Measurements from ENCODE around the gene CDC42EP4. TPM values are rescaled to one million over a fixed set of nuclear protein-coding genes. Genes with fewer than 3 reads are reported as not detected.

Gene CDC42EP4
- total and polyA plus RNA-seq, 4 donors = 15.7 to 31.0 (median 28.0) TPM

GRCh38 chr17:73342050-73342522 lies 30.3 kb upstream of the CDC42EP4 start:
- Histone ChIP-seq H3K27ac (ENCODE audit: low read depth in 1 of 2, low read length in 2 of 2) (no peak overlapping the region), H3K9ac (ENCODE audit: low read depth in 1 of 2, low read length in 2 of 2) (no peak overlapping the region), H3K27me3 (ENCODE audit: control insufficient read depth in 4 of 4, insufficient read depth in 4 of 4, low read length in 3 of 4) (peaks cover 0 to 6% (median 0%) of the 10 kb centered on the region in 4 donors), H3K9me3 (ENCODE audit: control insufficient read depth in 4 of 4, low read length in 3 of 4) (no peaks in the 10 kb centered on the region), H3K4me1 (ENCODE audit: control insufficient read depth in 4 of 4, insufficient read depth in 4 of 4, low read length in 3 of 4) (no peaks in the 10 kb centered on the region), H3K4me3 (ENCODE audit: low read depth in 1 of 3, low read length in 3 of 3) (no peak overlapping the region), H3K36me3 (ENCODE audit: control insufficient read depth in 4 of 4, insufficient read depth in 3 of 4, low read depth in 1 of 4, low read length in 3 of 4) (no peaks in the 10 kb centered on the region)
- TF ChIP-seq RXRA (IDR thresholded peaks at IDR 0.05) (no peak), JUND (IDR thresholded peaks at IDR 0.05) (no peak), YY1 (IDR thresholded peaks at IDR 0.05) (no peak), FOXA1 (IDR thresholded peaks at IDR 0.05) (no peak), NR2F2 (IDR thresholded peaks at IDR 0.05) (no peak), RAD21 (IDR thresholded peaks at IDR 0.05) (no peak), SP1 (IDR thresholded peaks at IDR 0.05) (no peak), GABPA (IDR thresholded peaks at IDR 0.05 in 1 of 2, conservative IDR thresholded peaks at IDR 0.05 in 1 of 2) (no peak), HNF4A (conservative IDR thresholded peaks at IDR 0.05) (no peak), HNF4G (IDR thresholded peaks at IDR 0.05) (no peak), FOXA2 (IDR thresholded peaks at IDR 0.05) (no peak), MAX (IDR thresholded peaks at IDR 0.05) (no peak)
- TF ChIP-seq, protein P1, sequence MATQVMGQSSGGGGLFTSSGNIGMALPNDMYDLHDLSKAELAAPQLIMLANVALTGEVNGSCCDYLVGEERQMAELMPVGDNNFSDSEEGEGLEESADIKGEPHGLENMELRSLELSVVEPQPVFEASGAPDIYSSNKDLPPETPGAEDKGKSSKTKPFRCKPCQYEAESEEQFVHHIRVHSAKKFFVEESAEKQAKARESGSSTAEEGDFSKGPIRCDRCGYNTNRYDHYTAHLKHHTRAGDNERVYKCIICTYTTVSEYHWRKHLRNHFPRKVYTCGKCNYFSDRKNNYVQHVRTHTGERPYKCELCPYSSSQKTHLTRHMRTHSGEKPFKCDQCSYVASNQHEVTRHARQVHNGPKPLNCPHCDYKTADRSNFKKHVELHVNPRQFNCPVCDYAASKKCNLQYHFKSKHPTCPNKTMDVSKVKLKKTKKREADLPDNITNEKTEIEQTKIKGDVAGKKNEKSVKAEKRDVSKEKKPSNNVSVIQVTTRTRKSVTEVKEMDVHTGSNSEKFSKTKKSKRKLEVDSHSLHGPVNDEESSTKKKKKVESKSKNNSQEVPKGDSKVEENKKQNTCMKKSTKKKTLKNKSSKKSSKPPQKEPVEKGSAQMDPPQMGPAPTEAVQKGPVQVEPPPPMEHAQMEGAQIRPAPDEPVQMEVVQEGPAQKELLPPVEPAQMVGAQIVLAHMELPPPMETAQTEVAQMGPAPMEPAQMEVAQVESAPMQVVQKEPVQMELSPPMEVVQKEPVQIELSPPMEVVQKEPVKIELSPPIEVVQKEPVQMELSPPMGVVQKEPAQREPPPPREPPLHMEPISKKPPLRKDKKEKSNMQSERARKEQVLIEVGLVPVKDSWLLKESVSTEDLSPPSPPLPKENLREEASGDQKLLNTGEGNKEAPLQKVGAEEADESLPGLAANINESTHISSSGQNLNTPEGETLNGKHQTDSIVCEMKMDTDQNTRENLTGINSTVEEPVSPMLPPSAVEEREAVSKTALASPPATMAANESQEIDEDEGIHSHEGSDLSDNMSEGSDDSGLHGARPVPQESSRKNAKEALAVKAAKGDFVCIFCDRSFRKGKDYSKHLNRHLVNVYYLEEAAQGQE (IDR thresholded peaks at IDR 0.05) = no peak
- TF ChIP-seq, protein P2, sequence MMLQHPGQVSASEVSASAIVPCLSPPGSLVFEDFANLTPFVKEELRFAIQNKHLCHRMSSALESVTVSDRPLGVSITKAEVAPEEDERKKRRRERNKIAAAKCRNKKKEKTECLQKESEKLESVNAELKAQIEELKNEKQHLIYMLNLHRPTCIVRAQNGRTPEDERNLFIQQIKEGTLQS (IDR thresholded peaks at IDR 0.05) = no peak
- TF ChIP-seq, protein P3, sequence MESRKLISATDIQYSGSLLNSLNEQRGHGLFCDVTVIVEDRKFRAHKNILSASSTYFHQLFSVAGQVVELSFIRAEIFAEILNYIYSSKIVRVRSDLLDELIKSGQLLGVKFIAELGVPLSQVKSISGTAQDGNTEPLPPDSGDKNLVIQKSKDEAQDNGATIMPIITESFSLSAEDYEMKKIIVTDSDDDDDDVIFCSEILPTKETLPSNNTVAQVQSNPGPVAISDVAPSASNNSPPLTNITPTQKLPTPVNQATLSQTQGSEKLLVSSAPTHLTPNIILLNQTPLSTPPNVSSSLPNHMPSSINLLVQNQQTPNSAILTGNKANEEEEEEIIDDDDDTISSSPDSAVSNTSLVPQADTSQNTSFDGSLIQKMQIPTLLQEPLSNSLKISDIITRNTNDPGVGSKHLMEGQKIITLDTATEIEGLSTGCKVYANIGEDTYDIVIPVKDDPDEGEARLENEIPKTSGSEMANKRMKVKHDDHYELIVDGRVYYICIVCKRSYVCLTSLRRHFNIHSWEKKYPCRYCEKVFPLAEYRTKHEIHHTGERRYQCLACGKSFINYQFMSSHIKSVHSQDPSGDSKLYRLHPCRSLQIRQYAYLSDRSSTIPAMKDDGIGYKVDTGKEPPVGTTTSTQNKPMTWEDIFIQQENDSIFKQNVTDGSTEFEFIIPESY (IDR thresholded peaks at IDR 0.05) = no peak
- no peak for DNase-seq (ENCODE audit: low spot score)
- 55% methylated on average over 12 of the region's 12 CpGs for WGBS

GRCh38 chr17:73341350-73342049 lies 29.7 kb upstream of the CDC42EP4 start:
- WGBS = 67% methylated on average over 15 of the region's 15 CpGs
- no peaks in the 10 kb centered on the region for H3K4me1 ChIP-seq (ENCODE audit: control insufficient read depth in 4 of 4, insufficient read depth in 4 of 4, low read length in 3 of 4)
- no peaks in the 10 kb centered on the region for H3K36me3 ChIP-seq (ENCODE audit: control insufficient read depth in 4 of 4, insufficient read depth in 3 of 4, low read depth in 1 of 4, low read length in 3 of 4)
- no peak overlapping the region for H3K27ac ChIP-seq (ENCODE audit: low read depth in 1 of 2, low read length in 2 of 2)
- no peaks in the 10 kb centered on the region for H3K9me3 ChIP-seq (ENCODE audit: control insufficient read depth in 4 of 4, low read length in 3 of 4)
- peaks cover 0 to 6% (median 0%) of the 10 kb centered on the region in 4 donors for H3K27me3 ChIP-seq (ENCODE audit: control insufficient read depth in 4 of 4, insufficient read depth in 4 of 4, low read length in 3 of 4)
- TF ChIP-seq, protein P2 (IDR thresholded peaks at IDR 0.05) = no peak
- no peak overlapping the region for H3K4me3 ChIP-seq (ENCODE audit: low read depth in 1 of 3, low read length in 3 of 3)
- DNase-seq (ENCODE audit: low spot score) = no peak
- no peak overlapping the region for H3K9ac ChIP-seq (ENCODE audit: low read depth in 1 of 2, low read length in 2 of 2)
